ENCODE measurements around the gene KRABD2.
A peak's percentile ranks its signal among the peaks of the same experiment; 100 is the strongest.

The KRABD2 gene

DNA sequence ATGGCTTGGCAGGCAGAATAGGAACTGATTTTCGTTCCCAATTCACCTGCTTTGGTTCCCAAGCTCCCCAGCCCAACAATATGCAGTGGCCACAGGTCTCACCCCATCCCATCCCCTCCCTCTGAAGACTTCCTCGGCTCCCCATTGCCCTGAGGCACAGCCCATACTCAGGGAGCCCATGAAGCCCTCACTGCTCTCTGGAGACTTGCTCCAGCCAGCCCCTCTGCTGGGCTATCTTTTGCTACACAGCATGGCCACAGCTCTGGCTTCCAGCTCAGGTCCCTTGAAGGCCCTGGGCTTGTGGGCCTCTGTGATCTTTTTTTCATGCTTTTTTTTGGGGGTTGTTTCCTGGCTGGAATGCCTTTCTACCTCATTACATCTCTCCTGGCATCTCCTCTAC, 29.7 kb upstream of the KRABD2 start:
- Histone ChIP-seq H3K36me3 (replicated peaks in 1 of 2; ENCODE audit: control insufficient read depth in 1 of 2, insufficient read depth in 2 of 2, low read length in 2 of 2) (no peaks in the 10 kb centered on the region), H3K4me1 (ENCODE audit: control insufficient read depth in 1 of 2, insufficient read depth in 2 of 2, low read length in 2 of 2) (peaks cover 10 to 12% of the 10 kb centered on the region in 2 donors), H4K20me1 (ENCODE audit: insufficient read depth, low read length) (no peaks in the 10 kb centered on the region), H3K9me3 (replicated peaks in 1 of 2; ENCODE audit: control insufficient read depth in 1 of 2, insufficient read depth in 1 of 2, low read length in 2 of 2) (no peaks in the 10 kb centered on the region), H3K79me2 (ENCODE audit: insufficient read depth, low read length) (no peaks in the 10 kb centered on the region), H3K9ac (ENCODE audit: insufficient read depth, low read length, poor library complexity, severe bottlenecking) (no peak overlapping the region), H3K27ac (ENCODE audit: low read depth in 1 of 2, low read length in 2 of 2) (no peak overlapping the region), H3K4me3 (replicated peaks in 1 of 3; ENCODE audit: low read depth in 2 of 3, low read length in 3 of 3) (no peak overlapping the region), H2AFZ (ENCODE audit: insufficient read depth, low read depth, low read length, poor library complexity, severe bottlenecking) (no peak overlapping the region), H3K27me3 (ENCODE audit: control insufficient read depth in 2 of 2, insufficient read depth in 2 of 2, low read length in 2 of 2) (no peaks in the 10 kb centered on the region), H3K4me2 (replicated peaks; ENCODE audit: extremely low read depth, low read length, poor library complexity, severe bottlenecking) (no peak overlapping the region)
- WGBS (ENCODE audit: insufficient coverage), result 87% methylated on average over 2 of the region's 2 CpGs
- TF ChIP-seq, protein P1, sequence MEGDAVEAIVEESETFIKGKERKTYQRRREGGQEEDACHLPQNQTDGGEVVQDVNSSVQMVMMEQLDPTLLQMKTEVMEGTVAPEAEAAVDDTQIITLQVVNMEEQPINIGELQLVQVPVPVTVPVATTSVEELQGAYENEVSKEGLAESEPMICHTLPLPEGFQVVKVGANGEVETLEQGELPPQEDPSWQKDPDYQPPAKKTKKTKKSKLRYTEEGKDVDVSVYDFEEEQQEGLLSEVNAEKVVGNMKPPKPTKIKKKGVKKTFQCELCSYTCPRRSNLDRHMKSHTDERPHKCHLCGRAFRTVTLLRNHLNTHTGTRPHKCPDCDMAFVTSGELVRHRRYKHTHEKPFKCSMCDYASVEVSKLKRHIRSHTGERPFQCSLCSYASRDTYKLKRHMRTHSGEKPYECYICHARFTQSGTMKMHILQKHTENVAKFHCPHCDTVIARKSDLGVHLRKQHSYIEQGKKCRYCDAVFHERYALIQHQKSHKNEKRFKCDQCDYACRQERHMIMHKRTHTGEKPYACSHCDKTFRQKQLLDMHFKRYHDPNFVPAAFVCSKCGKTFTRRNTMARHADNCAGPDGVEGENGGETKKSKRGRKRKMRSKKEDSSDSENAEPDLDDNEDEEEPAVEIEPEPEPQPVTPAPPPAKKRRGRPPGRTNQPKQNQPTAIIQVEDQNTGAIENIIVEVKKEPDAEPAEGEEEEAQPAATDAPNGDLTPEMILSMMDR (IDR thresholded peaks at IDR 0.05), result no peak
- H3K27ac Mint-ChIP-seq, result peak overlapping the region in 2 of 7 donors; percentile 35 to 45
- H3K27me3 Mint-ChIP-seq (ENCODE audit: low read depth in 3 of 3), result peaks cover 0 to 10% (median 4%) of the 10 kb centered on the region in 3 donors
- DNase-seq, result no peak
- H3K36me3 Mint-ChIP-seq, result no peaks in the 10 kb centered on the region
- no peaks in the 10 kb centered on the region for H3K9me3 Mint-ChIP-seq
- no peak overlapping the region for H3K4me3 Mint-ChIP-seq
- H3K4me1 Mint-ChIP-seq, result peaks cover 11% of the 10 kb centered on the region
- intact Hi-C loops (cut with micrococcal nuclease), result loop anchor here in 1 of 2 donors (5.0 kb wide), 1 partner anchor 36 kb away; no protein-coding TSS in a partner anchor

DNA sequence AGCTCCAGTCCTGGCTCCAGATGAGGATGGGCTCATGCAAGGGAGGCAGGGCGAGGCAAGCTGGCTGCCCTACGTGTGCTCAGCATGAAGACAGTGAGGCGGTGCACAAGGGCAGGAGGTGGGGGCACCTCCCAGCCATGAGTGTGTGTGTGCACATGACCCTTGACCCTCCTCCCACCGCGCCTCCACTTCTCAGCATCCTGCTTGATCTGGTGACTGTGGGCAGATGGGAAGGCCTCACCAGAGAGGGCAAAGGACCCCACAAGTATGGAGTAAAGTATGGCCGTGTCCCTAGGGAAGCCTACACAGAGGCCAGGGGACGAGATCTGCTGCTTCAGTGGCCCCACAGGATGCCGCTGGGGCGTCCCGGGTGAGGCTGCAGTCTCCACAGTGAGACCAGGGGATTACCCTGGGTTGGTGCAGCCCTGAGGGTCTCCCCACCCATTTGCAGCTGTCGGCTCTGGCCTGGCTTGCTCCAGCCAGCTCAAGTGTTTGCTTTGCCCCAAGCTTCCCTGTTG, 29.1 kb upstream of the KRABD2 start:
- no peaks in the 10 kb centered on the region for H3K9me3 ChIP-seq (replicated peaks in 1 of 2; ENCODE audit: control insufficient read depth in 1 of 2, insufficient read depth in 1 of 2, low read length in 2 of 2)
- H3K27ac Mint-ChIP-seq, result peak overlapping the region in 1 of 7 donors; percentile 3
- H3K79me2 ChIP-seq (ENCODE audit: insufficient read depth, low read length), result no peaks in the 10 kb centered on the region
- H3K27ac ChIP-seq (ENCODE audit: low read depth in 1 of 2, low read length in 2 of 2), result no peak overlapping the region
- H3K27me3 Mint-ChIP-seq (ENCODE audit: low read depth in 3 of 3), result peaks cover 0 to 12% (median 3%) of the 10 kb centered on the region in 3 donors
- H4K20me1 ChIP-seq (ENCODE audit: insufficient read depth, low read length), result no peaks in the 10 kb centered on the region
- no peaks in the 10 kb centered on the region for H3K36me3 Mint-ChIP-seq
- no peaks in the 10 kb centered on the region for H3K27me3 ChIP-seq (ENCODE audit: control insufficient read depth in 2 of 2, insufficient read depth in 2 of 2, low read length in 2 of 2)
- no peak overlapping the region for H3K9ac ChIP-seq (ENCODE audit: insufficient read depth, low read length, poor library complexity, severe bottlenecking)
- peaks cover 6% of the 10 kb centered on the region for H3K4me1 Mint-ChIP-seq
- no peak overlapping the region for H3K4me2 ChIP-seq (replicated peaks; ENCODE audit: extremely low read depth, low read length, poor library complexity, severe bottlenecking)
- H3K4me3 Mint-ChIP-seq, result no peak overlapping the region
- WGBS (ENCODE audit: insufficient coverage), result 98% methylated on average over 9 of the region's 11 CpGs
- no peak overlapping the region for H2AFZ ChIP-seq (ENCODE audit: insufficient read depth, low read depth, low read length, poor library complexity, severe bottlenecking)
- intact Hi-C loops (cut with micrococcal nuclease), result loop anchor here in 1 of 2 donors (5.0 kb wide), 1 partner anchor 37 kb away; no protein-coding TSS in a partner anchor
- peaks cover 6% of the 10 kb centered on the region in 2 donors for H3K4me1 ChIP-seq (ENCODE audit: control insufficient read depth in 1 of 2, insufficient read depth in 2 of 2, low read length in 2 of 2)
- H3K36me3 ChIP-seq (replicated peaks in 1 of 2; ENCODE audit: control insufficient read depth in 1 of 2, insufficient read depth in 2 of 2, low read length in 2 of 2), result no peaks in the 10 kb centered on the region
- no peak for DNase-seq
- no peak overlapping the region for H3K4me3 ChIP-seq (replicated peaks in 1 of 3; ENCODE audit: low read depth in 2 of 3, low read length in 3 of 3)
- no peaks in the 10 kb centered on the region for H3K9me3 Mint-ChIP-seq
- TF ChIP-seq, protein P1 (IDR thresholded peaks at IDR 0.05), result no peak
